Measurements from ENCODE around the gene CTPS2. TPM values are rescaled to one million over a fixed set of nuclear protein-coding genes. Genes with fewer than 3 reads are reported as not detected.

The CTPS2 gene
- polyA plus RNA-seq, 1 of the 3 experiments (the other 2 are of a cell fraction), result 6.1 TPM

DNA sequence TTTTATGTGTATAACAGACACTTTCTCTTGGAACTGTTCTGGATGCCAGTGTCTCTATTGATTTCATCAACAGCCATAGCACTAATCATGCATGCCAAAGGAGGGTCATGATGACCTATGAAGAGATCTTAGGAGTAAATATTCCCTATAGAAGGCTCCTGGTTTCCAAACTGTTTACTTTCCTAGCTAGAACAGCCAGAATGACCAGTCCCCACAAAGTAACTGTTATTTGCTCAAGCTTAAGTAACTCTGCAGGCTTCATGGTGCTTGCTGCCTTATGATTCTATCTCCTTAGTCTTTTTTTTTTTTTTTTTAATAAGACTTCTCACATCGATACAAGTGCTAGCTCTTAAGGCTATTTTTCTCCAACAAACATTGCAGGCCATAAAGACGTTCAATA, 50.1 kb downstream of the CTPS2 start:
- 78% methylated on average over 2 of the region's 2 CpGs for WGBS (ENCODE audit: low lambda C conversion rate)
- Histone ChIP-seq H3K27ac (ENCODE audit: low read depth in 2 of 2, low read length in 1 of 2) (no peak overlapping the region), H3K79me2 (ENCODE audit: insufficient read depth) (no peaks in the 10 kb centered on the region), H3K9me3 (no peaks in the 10 kb centered on the region), H3K4me3 (ENCODE audit: low read depth in 2 of 2, low read length in 1 of 2) (no peak overlapping the region), H3F3A (replicated peaks; ENCODE audit: insufficient read depth) (peaks cover 42% of the 10 kb centered on the region), H3K9me2 (no peaks in the 10 kb centered on the region), H2AFZ (ENCODE audit: low read depth) (no peak overlapping the region), H4K20me1 (ENCODE audit: insufficient read depth) (no peaks in the 10 kb centered on the region), H3K36me3 (replicated peaks in 1 of 2; ENCODE audit: control insufficient read depth in 1 of 2, insufficient read depth in 2 of 2, low read length in 1 of 2) (peaks cover 0 to 4% of the 10 kb centered on the region in 2 experiments), H3K9ac (no peak overlapping the region), H3K27me3 (ENCODE audit: insufficient read depth) (no peaks in the 10 kb centered on the region), H3K4me2 (no peak overlapping the region), H3K4me1 (ENCODE audit: control insufficient read depth in 1 of 2, insufficient read depth in 2 of 2, low read depth in 1 of 2, low read length in 1 of 2) (peaks cover 0 to 27% of the 10 kb centered on the region in 2 experiments; a peak in 1 of 4 replicates)
- ChIA-PET CTCF (interaction anchor here (1.3 kb wide), 1 partner anchor 217 kb away, joined by 3 read pairs; no protein-coding TSS in a partner anchor), POLR2A (no interaction called here)
- DNase-seq, result no peak
- no peak for TF ChIP-seq RXRA (IDR thresholded peaks at IDR 0.05; ENCODE audit: borderline replicate concordance, low read depth)
- no peak for TF ChIP-seq TAF1 (IDR thresholded peaks at IDR 0.05; ENCODE audit: borderline replicate concordance, low read depth, low read length)
- TF ChIP-seq EZH2phosphoT487 (IDR thresholded peaks at IDR 0.05; ENCODE audit: borderline replicate concordance, low read depth), result no peak
- no peak for TF ChIP-seq POLR2AphosphoS5 (IDR thresholded peaks at IDR 0.05; ENCODE audit: low read depth, low read length)
- TF ChIP-seq TEAD4 (IDR thresholded peaks at IDR 0.05; ENCODE audit: borderline replicate concordance, insufficient read depth), result no peak
- no peak for TF ChIP-seq MXI1 (IDR thresholded peaks at IDR 0.05; ENCODE audit: low read depth, low read length)
- no peak for TF ChIP-seq FOXM1 (IDR thresholded peaks at IDR 0.05; ENCODE audit: low read depth)
- no peak for TF ChIP-seq CHD2 (IDR thresholded peaks at IDR 0.05; ENCODE audit: low read length, partially characterized antibody)

DNA sequence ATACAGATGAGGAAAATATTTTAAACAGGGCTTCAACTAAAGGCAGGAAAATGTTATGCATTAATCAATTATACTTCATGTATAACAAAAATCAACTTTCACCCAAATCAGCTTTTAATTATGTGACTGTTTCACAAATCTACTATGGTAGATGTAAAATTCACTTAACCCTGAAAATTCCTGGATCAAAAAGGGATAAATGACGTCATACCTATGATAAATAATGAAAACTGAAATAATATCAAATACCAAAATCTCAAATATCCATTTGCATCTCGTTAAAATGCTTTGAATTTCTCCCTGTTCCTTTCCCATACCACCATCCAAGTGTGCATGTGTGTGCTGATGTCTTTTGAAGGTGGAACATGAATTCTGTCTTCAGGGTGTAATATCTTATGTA, 51.0 kb downstream of the CTPS2 start:
- no peak for DNase-seq
- Histone ChIP-seq H4K20me1 (ENCODE audit: insufficient read depth) (no peaks in the 10 kb centered on the region), H3K4me1 (ENCODE audit: control insufficient read depth in 1 of 2, insufficient read depth in 2 of 2, low read depth in 1 of 2, low read length in 1 of 2) (peaks cover 0 to 26% of the 10 kb centered on the region in 2 experiments; a peak in 1 of 4 replicates), H3K4me3 (ENCODE audit: low read depth in 2 of 2, low read length in 1 of 2) (no peak overlapping the region), H3K36me3 (replicated peaks in 1 of 2; ENCODE audit: control insufficient read depth in 1 of 2, insufficient read depth in 2 of 2, low read length in 1 of 2) (peaks cover 0 to 4% of the 10 kb centered on the region in 2 experiments), H3K79me2 (ENCODE audit: insufficient read depth) (no peaks in the 10 kb centered on the region), H3K27ac (ENCODE audit: low read depth in 2 of 2, low read length in 1 of 2) (no peak overlapping the region), H3K9ac (no peak overlapping the region), H3K27me3 (ENCODE audit: insufficient read depth) (no peaks in the 10 kb centered on the region), H2AFZ (ENCODE audit: low read depth) (no peak overlapping the region), H3K4me2 (no peak overlapping the region), H3K9me2 (no peaks in the 10 kb centered on the region), H3K9me3 (no peaks in the 10 kb centered on the region), H3F3A (replicated peaks; ENCODE audit: insufficient read depth) (peaks cover 42% of the 10 kb centered on the region)
- ChIA-PET CTCF (interaction anchor here (1.3 kb wide), 1 partner anchor 216 kb away, joined by 3 read pairs; no protein-coding TSS in a partner anchor), POLR2A (no interaction called here)
- TF ChIP-seq TEAD4 (IDR thresholded peaks at IDR 0.05; ENCODE audit: borderline replicate concordance, insufficient read depth), result no peak
- no peak for TF ChIP-seq MEF2A (IDR thresholded peaks at IDR 0.05; ENCODE audit: borderline replicate concordance, low read depth)
- TF ChIP-seq, protein P1, sequence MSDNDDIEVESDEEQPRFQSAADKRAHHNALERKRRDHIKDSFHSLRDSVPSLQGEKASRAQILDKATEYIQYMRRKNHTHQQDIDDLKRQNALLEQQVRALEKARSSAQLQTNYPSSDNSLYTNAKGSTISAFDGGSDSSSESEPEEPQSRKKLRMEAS (IDR thresholded peaks at IDR 0.05; ENCODE audit: low read depth), result no peak
- no peak for TF ChIP-seq ELF1 (IDR thresholded peaks at IDR 0.05)
- no peak for TF ChIP-seq EZH2phosphoT487 (IDR thresholded peaks at IDR 0.05; ENCODE audit: borderline replicate concordance, low read depth)
- WGBS (ENCODE audit: low lambda C conversion rate), result 59% methylated on average over 2 of the region's 2 CpGs

DNA sequence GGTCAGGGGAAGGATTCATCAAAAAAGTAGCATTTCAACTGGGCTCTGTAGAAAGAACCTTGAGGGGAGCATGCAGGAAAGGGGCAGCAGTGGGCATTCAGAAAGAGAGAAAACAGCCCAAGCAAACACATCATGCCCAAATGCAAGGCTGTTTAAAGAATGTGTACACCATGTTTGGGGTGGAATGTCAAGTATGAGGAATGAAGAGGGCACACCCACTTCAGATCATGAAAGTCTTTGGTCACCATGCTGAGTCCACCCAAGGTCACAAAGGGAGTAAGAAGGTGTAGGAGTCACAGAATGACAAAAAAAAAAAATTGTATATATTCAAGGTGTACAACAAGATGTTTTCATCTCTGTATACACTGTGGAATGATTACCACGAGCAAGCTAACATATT, 53.1 kb downstream of the CTPS2 start:
- Histone ChIP-seq H3K9me3 (no peaks in the 10 kb centered on the region), H2AFZ (ENCODE audit: low read depth) (no peak overlapping the region), H4K20me1 (ENCODE audit: insufficient read depth) (no peaks in the 10 kb centered on the region), H3K9me2 (no peaks in the 10 kb centered on the region), H3K79me2 (ENCODE audit: insufficient read depth) (no peaks in the 10 kb centered on the region), H3K4me3 (ENCODE audit: low read depth in 2 of 2, low read length in 1 of 2) (no peak overlapping the region), H3K4me1 (ENCODE audit: control insufficient read depth in 1 of 2, insufficient read depth in 2 of 2, low read depth in 1 of 2, low read length in 1 of 2) (peaks cover 0 to 19% of the 10 kb centered on the region in 2 experiments; a peak in 1 of 4 replicates), H3K27ac (ENCODE audit: low read depth in 2 of 2, low read length in 1 of 2) (peak overlapping the region in 1 of 2 experiments; percentile 77; a peak in 2 of 4 replicates), H3K36me3 (replicated peaks in 1 of 2; ENCODE audit: control insufficient read depth in 1 of 2, insufficient read depth in 2 of 2, low read length in 1 of 2) (no peaks in the 10 kb centered on the region), H3K4me2 (no peak overlapping the region), H3K9ac (no peak overlapping the region), H3F3A (replicated peaks; ENCODE audit: insufficient read depth) (peaks cover 24% of the 10 kb centered on the region), H3K27me3 (ENCODE audit: insufficient read depth) (no peaks in the 10 kb centered on the region)
- POLR2A ChIA-PET, result no interaction called here
- CTCF ChIA-PET, result no interaction called here
- no peak for DNase-seq
- TF ChIP-seq, protein P2, sequence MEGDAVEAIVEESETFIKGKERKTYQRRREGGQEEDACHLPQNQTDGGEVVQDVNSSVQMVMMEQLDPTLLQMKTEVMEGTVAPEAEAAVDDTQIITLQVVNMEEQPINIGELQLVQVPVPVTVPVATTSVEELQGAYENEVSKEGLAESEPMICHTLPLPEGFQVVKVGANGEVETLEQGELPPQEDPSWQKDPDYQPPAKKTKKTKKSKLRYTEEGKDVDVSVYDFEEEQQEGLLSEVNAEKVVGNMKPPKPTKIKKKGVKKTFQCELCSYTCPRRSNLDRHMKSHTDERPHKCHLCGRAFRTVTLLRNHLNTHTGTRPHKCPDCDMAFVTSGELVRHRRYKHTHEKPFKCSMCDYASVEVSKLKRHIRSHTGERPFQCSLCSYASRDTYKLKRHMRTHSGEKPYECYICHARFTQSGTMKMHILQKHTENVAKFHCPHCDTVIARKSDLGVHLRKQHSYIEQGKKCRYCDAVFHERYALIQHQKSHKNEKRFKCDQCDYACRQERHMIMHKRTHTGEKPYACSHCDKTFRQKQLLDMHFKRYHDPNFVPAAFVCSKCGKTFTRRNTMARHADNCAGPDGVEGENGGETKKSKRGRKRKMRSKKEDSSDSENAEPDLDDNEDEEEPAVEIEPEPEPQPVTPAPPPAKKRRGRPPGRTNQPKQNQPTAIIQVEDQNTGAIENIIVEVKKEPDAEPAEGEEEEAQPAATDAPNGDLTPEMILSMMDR (IDR thresholded peaks at IDR 0.05), result no peak
- TF ChIP-seq TCF12 (IDR thresholded peaks at IDR 0.05) (no peak), CHD2 (IDR thresholded peaks at IDR 0.05; ENCODE audit: low read length, partially characterized antibody) (no peak), SIN3A (IDR thresholded peaks at IDR 0.05; ENCODE audit: borderline replicate concordance, low read depth, low read length) (no peak), JUND (IDR thresholded peaks at IDR 0.05) (no peak), ELF1 (IDR thresholded peaks at IDR 0.05) (no peak), GABPA (IDR thresholded peaks at IDR 0.05; ENCODE audit: low read depth) (no peak), GATA2 (CRISPR knock-in tag; IDR thresholded peaks at IDR 0.05) (no peak), RCOR1 (IDR thresholded peaks at IDR 0.05; ENCODE audit: low read length) (no peak), FOXJ3 (CRISPR knock-in tag; IDR thresholded peaks at IDR 0.05) (no peak)
- TF ChIP-seq, protein P1 (IDR thresholded peaks at IDR 0.05; ENCODE audit: low read depth), result no peak
- TF ChIP-seq, protein P3, sequence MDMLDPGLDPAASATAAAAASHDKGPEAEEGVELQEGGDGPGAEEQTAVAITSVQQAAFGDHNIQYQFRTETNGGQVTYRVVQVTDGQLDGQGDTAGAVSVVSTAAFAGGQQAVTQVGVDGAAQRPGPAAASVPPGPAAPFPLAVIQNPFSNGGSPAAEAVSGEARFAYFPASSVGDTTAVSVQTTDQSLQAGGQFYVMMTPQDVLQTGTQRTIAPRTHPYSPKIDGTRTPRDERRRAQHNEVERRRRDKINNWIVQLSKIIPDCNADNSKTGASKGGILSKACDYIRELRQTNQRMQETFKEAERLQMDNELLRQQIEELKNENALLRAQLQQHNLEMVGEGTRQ (IDR thresholded peaks at IDR 0.05; ENCODE audit: borderline replicate concordance, low read depth, low read length), result no peak
- WGBS (ENCODE audit: low lambda C conversion rate), result 53% methylated on average over 1 of the region's 1 CpG

Measured in SK-N-SH (cell line).